K562 (cell line): ENCODE measurements around the gene GPR35. TPM values are rescaled to one million over a fixed set of nuclear protein-coding genes. Genes with fewer than 3 reads are reported as not detected.

ENCODE experiments used
- ATAC-seq: fragments of 200-7000 bp; cut with Tn5 transposase; 3 replicates; pipeline ENCODE4 v1.9.1; 2020; ENCODE audit warnings: moderate library complexity
- BruUV-seq: library from RNA; stranded (reverse); fragments of 400-500 nt; replicated peaks from 2 replicates; lab custom pipeline; 2021; lab: Mats Ljungman, UMichigan
- CTCF ChIA-PET: fragments of 300-600 bp; formaldehyde crosslinking; extraction: SDS; loops from one replicate; lab custom pipeline; 2021; ENCODE audit warnings: low intra/inter-chr PET ratio; lab: Yijun Ruan, JAX
- POLR2A ChIA-PET: fragments of 300-600, 350-650 bp; sonication (Branson Sonifier 250); formaldehyde crosslinking; extraction: SDS; loops from one replicate; lab custom pipeline; 2021; ENCODE audit warnings: antibody characterized with exemption, inconsistent platforms; lab: Yijun Ruan, JAX
- DNase-seq, 4 experiments: peaks; one replicate each; pipeline versions ENCODE4 v3.0.0 to v3.0.0-alpha.2; 2011 to 2018; ENCODE audit warnings: low spot score in 3 of 4, mixed read lengths in 3 of 4; ENCODE audit errors: extremely low read depth in 1 of 4
- FAIRE-seq: peaks from 2 replicates; lab custom pipeline; 2011; peaks lifted over from hg19 to GRCh38; lab: Jason Lieb, UNC
- H2AFZ ChIP-seq: 2 replicates; pipeline ENCODE4 v1.6.0; 2011; ENCODE audit warnings: low read depth, low read length, control low read depth, inconsistent platforms
- H3K27ac ChIP-seq: fragments of 200-600 bp; 3 replicates; pipeline ENCODE4 v1.8.0; 2011; ENCODE audit warnings: low read depth, mild to moderate bottlenecking, control low read depth, inconsistent platforms, low read length, moderate library complexity, mixed read lengths; ENCODE audit errors: extremely low read depth
- H3K27me3 ChIP-seq, 2 experiments: fragments of 300-600 bp in 1 of 2; 2 replicates in 1 of 2; 3 replicates in 1 of 2; pipeline versions ENCODE4 v1.6.0 to v1.8.0; 2011; ENCODE audit warnings: inconsistent platforms in 2 of 2, low read length in 2 of 2, mild to moderate bottlenecking in 1 of 2, mixed read lengths in 1 of 2, moderate library complexity in 1 of 2; ENCODE audit not compliant: control insufficient read depth in 2 of 2, insufficient read depth in 2 of 2
- H3K36me3 ChIP-seq: fragments of 300-600 bp; 3 replicates; pipeline ENCODE4 v1.8.0; 2011; ENCODE audit warnings: mild to moderate bottlenecking, low read length, inconsistent platforms; ENCODE audit not compliant: control insufficient read depth, insufficient read depth
- H3K4me1 ChIP-seq, 2 experiments: fragments of 200-600 bp in 1 of 2; replicated peaks in 1 of 2; 2 replicates in 1 of 2; 3 replicates in 1 of 2; pipeline versions ENCODE4 v1.5.1 to v1.8.0; 2011; ENCODE audit warnings: inconsistent platforms in 2 of 2, low read length in 2 of 2, mild to moderate bottlenecking in 1 of 2, mixed read lengths in 1 of 2, moderate library complexity in 1 of 2; ENCODE audit not compliant: control insufficient read depth in 2 of 2, insufficient read depth in 2 of 2
- H3K4me2 ChIP-seq: 2 replicates; pipeline ENCODE4 v1.6.1; 2011; ENCODE audit warnings: low read length, control low read depth, inconsistent platforms, mixed read lengths; ENCODE audit not compliant: insufficient read depth
- H3K4me3 ChIP-seq: fragments of 200-600 bp; sonication (generic), shearing (Covaris generic); 2 replicates; pipeline ENCODE4 v1.5.1; 2016; ENCODE audit warnings: control low read depth, inconsistent platforms
- H3K79me2 ChIP-seq: fragments of 200-600 bp; 3 replicates; pipeline ENCODE4 v1.8.0; 2011; ENCODE audit warnings: low read length, inconsistent platforms; ENCODE audit not compliant: control insufficient read depth, insufficient read depth
- H3K9ac ChIP-seq, 2 experiments: 2 replicates each; pipeline versions ENCODE4 v1.6.0 to v1.6.1; 2011; ENCODE audit warnings: low read depth in 2 of 2, low read length in 2 of 2, control low read depth in 1 of 2, inconsistent platforms in 1 of 2, mild to moderate bottlenecking in 1 of 2, mixed read lengths in 1 of 2; ENCODE audit not compliant: insufficient read depth in 1 of 2
- H3K9me1 ChIP-seq: one replicate; pipeline ENCODE4 v1.6.0; 2011; ENCODE audit warnings: inconsistent platforms, mild to moderate bottlenecking, low read length, moderate library complexity; ENCODE audit not compliant: control insufficient read depth, insufficient read depth
- H3K9me3 ChIP-seq: replicated peaks from 2 replicates; pipeline ENCODE4 v1.5.1; 2011; ENCODE audit warnings: low read depth, low read length, inconsistent platforms; ENCODE audit not compliant: control insufficient read depth, insufficient read depth
- H4K20me1 ChIP-seq: replicated peaks from 2 replicates; pipeline ENCODE4 v1.6.1; 2011; ENCODE audit warnings: low read length, inconsistent platforms, mixed read lengths; ENCODE audit not compliant: control insufficient read depth, insufficient read depth
- BCLAF1 ChIP-seq, 2 experiments: fragments of 450-650 bp in 1 of 2; IDR thresholded peaks; 2 replicates each; pipeline ENCODE4 v1.6.1; 2011 to 2017; ENCODE audit warnings: low read depth in 2 of 2, antibody characterized with exemption in 1 of 2, borderline replicate concordance in 1 of 2, low read length in 1 of 2, mild to moderate bottlenecking in 1 of 2, mixed read lengths in 1 of 2; ENCODE audit not compliant: control insufficient read depth in 1 of 2
- ETV1 ChIP-seq: fragments of 450-650 bp; conservative IDR thresholded peaks from 2 replicates; pipeline ENCODE4 v1.6.1; 2016; ENCODE audit warnings: missing genetic modification characterization, control low read depth, low read depth, missing compliant biosample characterization
- GTF2E2 ChIP-seq: fragments of 200-800 bp; sonication (Bioruptor generic); IDR thresholded peaks from 2 replicates; pipeline ENCODE4 v1.6.1; 2016; ENCODE audit warnings: missing genetic modification characterization, missing compliant biosample characterization
- HMGN3 ChIP-seq: IDR thresholded peaks from 2 replicates; pipeline ENCODE4 v1.6.1; 2011; ENCODE audit warnings: borderline replicate concordance, low read depth, mild to moderate bottlenecking, mixed read lengths, low read length; ENCODE audit not compliant: insufficient read length; ENCODE audit errors: extremely low read depth
- NKRF ChIP-seq: fragments of 450-650 bp; IDR thresholded peaks from 2 replicates; pipeline ENCODE4 v1.6.1; 2016; ENCODE audit warnings: borderline replicate concordance
- NONO ChIP-seq, 2 experiments: fragments of 200-400 bp in 1 of 2; fragments of 450-650 bp in 1 of 2; formaldehyde crosslinking in 1 of 2; IDR thresholded peaks; 2 replicates each; pipeline ENCODE4 v1.6.1; 2017; ENCODE audit warnings: low read depth in 2 of 2, mild to moderate bottlenecking in 2 of 2, moderate library complexity in 2 of 2, low read length in 1 of 2
- POLR3G ChIP-seq: IDR thresholded peaks from 2 replicates; pipeline ENCODE4 v1.6.1; 2011; ENCODE audit not compliant: insufficient read length, insufficient replicate concordance; ENCODE audit errors: extremely low read depth
- RBM17 ChIP-seq: fragments of 200-400 bp; formaldehyde crosslinking; IDR thresholded peaks from 2 replicates; pipeline ENCODE4 v1.6.1; 2017; ENCODE audit warnings: low read depth, mild to moderate bottlenecking, low read length, borderline replicate concordance
- RCOR1 ChIP-seq, 2 experiments: IDR thresholded peaks; 2 replicates each; pipeline ENCODE4 v1.6.1; 2012; ENCODE audit warnings: low read depth in 2 of 2, low read length in 2 of 2, borderline replicate concordance in 1 of 2, improper control_type of control experiment in 1 of 2
- SAP30 ChIP-seq: fragments of 200-600 bp; sonication (generic); IDR thresholded peaks from 2 replicates; pipeline ENCODE4 v1.6.1; 2012; ENCODE audit warnings: borderline replicate concordance, low read depth, mild to moderate bottlenecking, moderate library complexity, low read length, control low read depth, inconsistent platforms; ENCODE audit not compliant: insufficient read depth, poor library complexity, severe bottlenecking
- SMARCC2 ChIP-seq: fragments of 450-650 bp; IDR thresholded peaks from 2 replicates; pipeline ENCODE4 v1.6.1; 2017; ENCODE audit warnings: antibody characterized with exemption, moderate library complexity, mild to moderate bottlenecking, low read depth
- SNAPC5 ChIP-seq: fragments of 250-450 bp; sonication (Bioruptor Pico); IDR thresholded peaks from 2 replicates; pipeline ENCODE4 v1.8.0; 2021; ENCODE audit warnings: moderate library complexity, mild to moderate bottlenecking, inconsistent platforms
- TCFL5 ChIP-seq: fragments of 250-450 bp; sonication (Bioruptor Pico); conservative IDR thresholded peaks from 2 replicates; pipeline ENCODE4 v1.6.1; 2021; ENCODE audit warnings: mild to moderate bottlenecking, moderate library complexity, matching md5 sums
- U2AF2 ChIP-seq: fragments of 200-400 bp; formaldehyde crosslinking; optimal IDR thresholded peaks from 2 replicates; pipeline ENCODE3; 2017; ENCODE audit warnings: low read depth, mild to moderate bottlenecking, low read length
- WGBS: fragments of 100-300 bp; shearing (Covaris generic); methylation state at CpG from one replicate; pipeline ENCODE4 v1.1.6; 2016; ENCODE audit warnings: low coverage, mixed read lengths; ENCODE audit not compliant: insufficient coverage; ENCODE audit errors: missing lambda C conversion rate; 5-methylcytosine and 5-hydroxymethylcytosine counted together
- in situ Hi-C: fragments of 300-500 bp; cut with MboI; formaldehyde crosslinking; loops from 4 replicates; pipeline ENCODE4 v1.15.0; 2018; ENCODE audit warnings: inconsistent platforms, mixed read lengths
- intact Hi-C: fragments of 100-400 bp; cut with micrococcal nuclease; formaldehyde crosslinking; loops from 2 replicates; pipeline ENCODE4 v1.14.2; 2022
- polyA plus RNA-seq, 8 experiments: library from polyadenylated mRNA; depleted of rRNA in 4 of 8; stranded (reverse) in 5 of 8; unstranded in 3 of 8; fragments of >200 nt; fragmentation: Nextera tagmentation in 2 of 8; fragmentation: Illumina TruSeq in 1 of 8; extraction: Ambion mirVana in 2 of 8; extraction: Trizol in 1 of 8; gene quantifications; 2 replicates each; pipeline versions ENCODE4 v1.2.1 to v1.2.3, GENCODE V29; 2011 to 2014; ENCODE audit warnings: inconsistent platforms in 1 of 8, missing spikeins in 1 of 8
- total RNA-seq, 7 experiments: library from RNA; depleted of rRNA in 6 of 7; stranded (reverse); fragments of >200 nt in 6 of 7; fragmentation: Illumina TruSeq in 2 of 7; extraction: Trizol in 2 of 7; gene quantifications; 2 replicates each; pipeline versions ENCODE4 v1.2.1 to v1.2.3, GENCODE V29; 2011 to 2021; ENCODE audit warnings: low replicate concordance in 1 of 7

Gene GPR35
- total and polyA plus RNA-seq, 9 of the 15 experiments (the other 6 are each of a cell fraction or from before 2014, with no cell fraction given), result 0.04 to 0.50 (median 0.29) TPM; not detected in 3

GRCh38 chr2:240593026-240593702 is 32.1 kb upstream of the GPR35 start:
- no TSS peak for BruUV-seq
- Histone ChIP-seq H3K27ac (no peak overlapping the region), H3K4me2 (no peak overlapping the region), H3K4me3 (no peak overlapping the region), H3K27me3 (no peaks in the 10 kb centered on the region), H4K20me1 (no peaks in the 10 kb centered on the region), H3K36me3 (peaks cover 30% of the 10 kb centered on the region; the same call in 2 of the 3 replicates), H3K9ac (no peak overlapping the region), H2AFZ (no peak overlapping the region), H3K4me1 (peaks cover 0 to 37% of the 10 kb centered on the region in 2 experiments; a peak in 3 of 5 replicates), H3K79me2 (peaks cover 7% of the 10 kb centered on the region), H3K9me3 (no peaks in the 10 kb centered on the region), H3K9me1 (no peaks in the 10 kb centered on the region)
- FAIRE-seq (no peak), DNase-seq (no peak), ATAC-seq (no peak)
- intact Hi-C loops (no loop called here), in situ Hi-C loops (no loop called here)
- CTCF ChIA-PET, result no interaction called here
- WGBS, result 86% methylated on average over 8 of the region's 20 CpGs
- POLR2A ChIA-PET, result interaction anchor here (0.8 to 1.1 kb wide), 2 partner anchors 9 to 15 kb away, joined by 3 to 4 read pairs; no protein-coding TSS in a partner anchor
- TF ChIP-seq HMGN3 (no peak), GTF2E2 (no peak), SAP30 (no peak), NONO (IDR thresholded peaks at IDR 0.05; ENCODE audit: low read depth in 2 of 2, low read length in 1 of 2) (no peak), U2AF2 (no peak), NKRF (no peak), BCLAF1 (IDR thresholded peaks at IDR 0.05; ENCODE audit: borderline replicate concordance in 1 of 2, control insufficient read depth in 1 of 2, low read depth in 2 of 2, low read length in 1 of 2) (no peak), POLR3G (no peak), SMARCC2 (no peak), ETV1 (tag) (no peak), TCFL5 (CRISPR knock-in tag) (no peak), RCOR1 (IDR thresholded peaks at IDR 0.05; ENCODE audit: borderline replicate concordance in 1 of 2, low read depth in 2 of 2, low read length in 2 of 2) (no peak), SNAPC5 (CRISPR knock-in tag) (no peak), RBM17 (no peak)
